ENCODE measurements around the gene BMPER. TPM values are rescaled to one million over a fixed set of nuclear protein-coding genes. Genes with fewer than 3 reads are reported as not detected.

Gene BMPER
- total and polyA plus RNA-seq, 12 donors, result 0.29 to 1.9 (median 0.85) TPM; not detected in 2

- H3K9me3 ChIP-seq (replicated peaks in 1 of 3), result no peaks in the 10 kb centered on the region
- no peak for TF ChIP-seq POLR2A (IDR thresholded peaks at IDR 0.05)
- TF ChIP-seq CTCF (IDR thresholded peaks at IDR 0.05), result peak; percentile 82 to 97 (median 92)
- H3K27me3 ChIP-seq, result no peaks in the 10 kb centered on the region
- intact Hi-C loops (cut with DNase I), result loop anchor here in 1 of 2 donors (5.0 kb wide), 1 partner anchor 171 kb away; no protein-coding TSS in a partner anchor
- H3K4me1 ChIP-seq (replicated peaks in 1 of 2), result peaks cover 0 to 13% of the 10 kb centered on the region in 2 donors
- H3K4me3 ChIP-seq, result peak overlapping the region in 1 of 4 donors; percentile 45
- no peaks in the 10 kb centered on the region for H3K36me3 ChIP-seq (replicated peaks in 1 of 2)
- 14 to 18% (median 16%) methylated on average over 15 of the region's 15 CpGs for WGBS, 4 donors
- peak; percentile 78 to 95 (median 84) for DNase-seq
- H3K27ac ChIP-seq, result no peak overlapping the region
These were observed 27.6 kb downstream of the BMPER start for GRCh38 chr7:33932832-33933468.

DNA sequence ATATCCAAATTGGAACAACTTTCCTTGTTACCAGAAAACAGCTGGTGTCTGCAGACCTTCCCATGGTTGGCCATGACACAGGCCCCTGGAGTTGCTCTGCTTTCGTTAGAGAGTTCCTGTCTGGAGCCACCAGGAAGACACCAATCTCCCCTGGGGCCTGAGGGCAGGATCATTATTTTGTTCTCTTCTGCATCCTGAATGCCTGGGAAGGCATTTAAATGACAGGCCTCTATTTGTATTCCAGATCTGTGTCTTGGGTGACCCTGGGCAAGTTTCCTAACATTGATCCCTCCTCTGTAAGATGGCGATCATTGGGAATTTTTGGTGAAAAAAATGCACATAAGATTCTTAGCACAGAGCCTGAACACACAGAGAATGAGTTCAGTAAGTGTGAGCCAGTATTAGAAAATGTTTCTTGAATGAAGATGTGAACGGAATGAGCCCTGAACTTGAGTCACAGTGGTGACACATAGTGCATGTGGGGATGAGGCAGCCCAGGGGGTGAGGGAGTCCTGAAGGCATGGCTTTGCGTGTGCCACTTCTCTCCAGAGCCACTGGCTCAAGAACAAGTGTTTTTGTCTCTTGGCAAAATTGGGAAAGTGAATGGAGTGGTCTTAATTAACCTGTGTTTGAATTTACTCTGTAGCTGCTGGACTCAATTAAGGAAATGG is 28.4 kb downstream of the BMPER start:
- intact Hi-C loops (cut with DNase I), result loop anchor here in 1 of 2 donors (5.0 kb wide), 1 partner anchor 171 kb away; no protein-coding TSS in a partner anchor
- H3K27ac ChIP-seq, result no peak overlapping the region
- H3K4me1 ChIP-seq (replicated peaks in 1 of 2), result peaks cover 0 to 13% of the 10 kb centered on the region in 2 donors
- no peaks in the 10 kb centered on the region for H3K27me3 ChIP-seq
- TF ChIP-seq CTCF (IDR thresholded peaks at IDR 0.05) (no peak), POLR2A (IDR thresholded peaks at IDR 0.05) (no peak)
- no peaks in the 10 kb centered on the region for H3K36me3 ChIP-seq (replicated peaks in 1 of 2)
- H3K9me3 ChIP-seq (replicated peaks in 1 of 3), result no peaks in the 10 kb centered on the region
- peak in 2 of 7 donors; percentile 23 to 46 for DNase-seq
- H3K4me3 ChIP-seq, result no peak overlapping the region
- WGBS, 4 donors, result 53 to 71% (median 62%) methylated on average over 4 of the region's 4 CpGs

DNA sequence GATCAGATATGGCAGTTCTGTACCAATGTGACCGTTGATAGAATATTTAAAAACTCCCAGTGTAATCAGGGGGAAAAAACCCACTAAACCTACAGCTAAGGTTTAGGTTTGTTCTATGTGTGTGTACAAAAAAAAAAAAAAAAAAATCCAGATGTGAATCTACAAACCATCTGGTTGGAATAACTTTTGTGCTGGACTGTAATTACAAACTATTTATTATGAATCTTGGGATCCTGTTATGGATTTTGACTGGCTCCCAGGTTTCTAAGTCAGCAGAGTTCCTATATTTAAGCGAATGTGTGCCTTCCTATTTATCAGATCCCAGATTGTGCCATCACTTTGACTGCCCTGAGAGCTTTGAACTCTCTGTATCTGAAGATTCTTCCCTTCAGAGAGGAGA is 29.1 kb downstream of the BMPER start:
- WGBS, 4 donors, result 82 to 96% (median 94%) methylated on average over 2 of the region's 2 CpGs
- Histone ChIP-seq H3K4me3 (no peak overlapping the region), H3K36me3 (replicated peaks in 1 of 2) (no peaks in the 10 kb centered on the region), H3K27ac (no peak overlapping the region), H3K9me3 (replicated peaks in 1 of 3) (no peaks in the 10 kb centered on the region), H3K4me1 (replicated peaks in 1 of 2) (peaks cover 0 to 13% of the 10 kb centered on the region in 2 donors), H3K27me3 (no peaks in the 10 kb centered on the region)
- TF ChIP-seq POLR2A (IDR thresholded peaks at IDR 0.05), result no peak
- no peak for DNase-seq
- intact Hi-C loops (cut with DNase I), result loop anchor here in 1 of 2 donors (5.0 kb wide), 1 partner anchor 172 kb away; no protein-coding TSS in a partner anchor

DNA sequence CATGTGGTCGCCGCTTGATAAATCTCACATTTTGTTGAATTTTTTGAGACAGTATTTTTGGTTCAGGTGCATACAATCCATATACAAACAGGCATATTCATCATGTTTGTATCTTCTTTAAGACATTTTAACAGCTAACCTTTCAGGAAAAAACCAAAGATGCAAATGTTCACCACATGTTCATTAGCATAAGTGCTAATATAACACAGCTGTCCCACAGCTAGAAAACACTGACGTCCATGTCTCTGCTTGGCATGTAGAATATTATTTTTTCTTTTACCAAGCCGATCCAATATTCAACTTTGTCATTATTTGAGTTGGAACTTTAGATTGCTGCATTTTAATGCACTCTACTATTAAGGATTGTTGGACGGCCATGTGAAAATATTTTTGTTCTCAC is 31.2 kb downstream of the BMPER start:
- no peak for TF ChIP-seq CTCF (IDR thresholded peaks at IDR 0.05)
- no peak for TF ChIP-seq POLR2A (IDR thresholded peaks at IDR 0.05)
- Histone ChIP-seq H3K4me3 (no peak overlapping the region), H3K27me3 (no peaks in the 10 kb centered on the region), H3K4me1 (replicated peaks in 1 of 2) (peaks cover 0 to 13% of the 10 kb centered on the region in 2 donors), H3K9me3 (replicated peaks in 1 of 3) (no peaks in the 10 kb centered on the region), H3K36me3 (replicated peaks in 1 of 2) (no peaks in the 10 kb centered on the region), H3K27ac (no peak overlapping the region)
- intact Hi-C loops (cut with DNase I), result no loop called here
- 74 to 84% (median 77%) methylated on average over 5 of the region's 5 CpGs for WGBS, 4 donors
- no peak for DNase-seq

Data from adrenal gland (tissue), 12 donors.